Suppressor macrophage (primary cell): ENCODE data around the gene RIN3.

ENCODE experiments used
- DNase-seq, 4 experiments: peaks; one replicate each; pipeline ENCODE4 v3.0.0-alpha.2; 2020 to 2022

Gene RIN3

DNA sequence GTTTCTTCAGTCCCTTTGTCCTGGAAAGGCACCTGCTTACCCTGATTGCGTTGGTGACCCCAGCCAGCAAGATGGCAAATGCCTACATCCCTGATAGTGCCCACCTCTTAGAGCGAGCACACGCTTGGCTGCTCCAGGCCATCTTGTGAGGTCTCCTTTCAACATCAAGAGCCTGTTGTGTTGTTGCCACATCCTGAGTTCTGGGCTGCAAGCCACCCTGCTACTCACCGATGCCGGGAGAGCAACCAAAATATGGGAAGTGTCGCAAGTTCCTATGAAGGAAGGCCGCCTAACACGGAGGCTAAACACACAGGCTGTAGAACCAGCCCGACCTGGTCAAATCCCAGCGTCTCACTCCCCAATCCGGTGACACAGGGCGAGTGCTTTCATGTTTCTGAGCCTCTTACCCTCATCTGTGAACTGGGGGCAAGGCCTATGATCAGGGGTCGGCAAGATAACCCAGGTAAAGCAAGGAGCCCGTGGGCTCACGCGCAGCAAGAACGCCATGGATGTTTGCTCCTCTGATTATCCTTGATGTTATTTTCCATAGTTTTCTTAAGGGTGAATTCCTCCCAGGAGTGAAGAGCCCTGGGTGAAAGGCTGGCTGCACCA lies 136.5 kb downstream of the RIN3 start:
- peak; percentile 93 to 98 (median 95) for DNase-seq

DNA sequence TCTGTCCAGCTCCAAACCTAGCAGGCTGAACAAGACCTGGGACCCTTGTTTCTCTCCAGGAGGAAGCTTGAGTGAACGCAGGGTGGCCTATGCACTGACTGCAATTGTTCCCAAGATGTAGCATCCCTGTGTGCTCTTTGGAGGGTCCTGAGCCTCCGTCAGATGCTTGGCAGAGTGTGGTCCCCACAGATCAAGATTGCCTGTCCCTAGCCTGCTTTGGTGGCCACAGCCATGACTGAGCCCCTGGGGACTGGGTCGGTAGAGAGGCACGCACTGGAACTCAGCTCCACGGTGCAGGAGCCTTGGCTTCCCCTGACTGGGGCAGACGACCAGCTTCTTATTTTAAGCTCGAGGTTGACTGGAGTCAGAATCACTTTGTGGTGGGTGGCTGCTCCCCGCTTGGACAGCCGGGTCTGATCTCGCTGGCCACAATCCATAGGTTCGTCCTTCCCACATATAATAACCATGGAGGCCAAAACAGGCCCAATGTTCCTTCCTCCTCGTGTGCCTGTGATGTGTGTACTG lies 137.1 kb downstream of the RIN3 start:
- no peak for DNase-seq

DNA sequence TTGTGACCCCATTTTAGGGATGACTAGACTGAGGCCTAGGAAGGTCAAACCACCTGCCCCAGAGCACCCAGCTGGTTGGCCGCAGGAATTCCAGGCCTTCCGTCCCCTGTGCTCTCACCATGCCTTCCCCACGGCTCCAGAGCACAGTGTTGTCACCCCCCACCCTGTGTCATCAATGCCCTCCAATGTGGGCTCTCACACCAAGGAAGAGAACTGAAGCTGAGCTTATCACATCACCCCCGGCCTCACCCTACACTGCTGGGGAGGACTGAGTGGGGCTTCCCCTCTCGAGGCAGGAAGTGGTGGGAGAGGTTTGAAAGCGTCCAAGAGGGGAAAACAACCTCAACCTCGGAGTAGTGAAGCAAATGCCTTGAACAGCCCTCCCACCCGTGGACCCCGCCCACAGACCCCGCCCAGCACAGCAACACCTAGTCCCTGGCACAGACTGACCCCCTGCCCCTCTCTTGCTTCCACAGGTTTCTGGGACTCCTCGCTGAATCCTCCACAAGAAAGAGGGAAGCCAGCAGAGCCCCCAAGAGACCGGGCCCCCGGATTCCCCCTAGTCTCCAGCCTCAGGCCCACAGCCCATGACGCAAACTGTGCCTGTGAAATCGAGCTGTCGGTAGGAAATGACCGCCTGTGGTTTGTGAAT lies 137.7 kb downstream of the RIN3 start:
- DNase-seq, result peak; percentile 92 to 97 (median 93)

DNA sequence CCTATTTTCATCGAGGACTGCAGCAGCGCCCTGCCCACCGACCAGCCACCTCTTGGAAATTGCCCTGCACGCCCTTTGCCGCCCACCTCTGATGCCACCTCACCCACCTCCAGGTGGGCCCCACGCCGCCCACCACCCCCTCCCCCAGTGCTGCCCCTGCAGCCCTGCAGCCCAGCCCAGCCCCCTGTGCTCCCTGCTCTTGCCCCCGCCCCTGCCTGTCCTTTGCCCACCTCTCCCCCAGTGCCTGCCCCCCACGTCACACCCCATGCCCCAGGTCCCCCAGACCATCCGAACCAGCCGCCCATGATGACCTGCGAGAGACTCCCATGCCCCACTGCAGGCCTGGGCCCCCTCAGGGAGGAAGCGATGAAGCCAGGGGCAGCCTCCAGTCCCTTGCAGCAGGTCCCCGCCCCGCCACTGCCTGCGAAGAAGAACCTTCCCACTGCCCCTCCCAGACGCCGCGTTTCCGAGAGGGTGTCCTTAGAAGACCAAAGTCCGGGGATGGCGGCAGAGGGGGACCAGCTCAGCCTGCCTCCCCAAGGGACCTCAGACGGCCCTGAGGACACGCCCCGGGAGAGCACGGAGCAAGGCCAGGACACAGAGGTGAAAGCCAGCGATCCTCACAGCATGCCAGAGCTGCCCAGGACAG lies 138.3 kb downstream of the RIN3 start:
- DNase-seq, result peak; percentile 87 to 93 (median 92)

DNA sequence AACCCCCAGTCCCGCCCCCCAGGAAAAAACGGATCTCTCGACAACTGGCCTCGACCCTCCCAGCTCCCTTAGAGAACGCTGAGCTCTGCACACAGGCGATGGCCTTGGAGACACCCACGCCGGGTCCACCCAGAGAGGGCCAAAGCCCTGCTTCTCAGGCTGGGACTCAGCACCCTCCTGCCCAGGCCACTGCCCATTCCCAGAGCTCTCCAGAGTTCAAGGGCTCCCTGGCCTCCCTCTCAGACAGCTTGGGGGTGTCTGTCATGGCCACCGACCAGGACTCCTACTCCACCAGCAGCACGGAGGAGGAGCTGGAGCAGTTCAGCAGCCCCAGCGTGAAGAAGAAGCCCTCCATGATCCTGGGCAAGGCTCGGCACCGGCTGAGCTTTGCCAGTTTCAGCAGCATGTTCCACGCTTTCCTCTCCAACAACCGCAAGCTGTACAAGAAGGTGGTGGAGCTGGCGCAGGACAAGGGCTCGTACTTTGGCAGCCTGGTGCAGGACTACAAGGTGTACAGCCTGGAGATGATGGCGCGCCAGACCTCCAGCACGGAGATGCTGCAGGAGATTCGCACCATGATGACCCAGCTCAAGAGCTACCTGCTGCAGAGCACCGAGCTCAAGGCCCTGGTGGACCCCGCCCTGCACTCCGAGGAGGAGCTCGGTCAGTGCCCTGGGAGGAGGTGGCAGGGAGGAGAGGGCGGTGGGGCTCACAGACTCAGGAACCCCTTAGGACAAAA lies 139.0 kb downstream of the RIN3 start:
- peak; percentile 78 to 87 (median 84) for DNase-seq

DNA sequence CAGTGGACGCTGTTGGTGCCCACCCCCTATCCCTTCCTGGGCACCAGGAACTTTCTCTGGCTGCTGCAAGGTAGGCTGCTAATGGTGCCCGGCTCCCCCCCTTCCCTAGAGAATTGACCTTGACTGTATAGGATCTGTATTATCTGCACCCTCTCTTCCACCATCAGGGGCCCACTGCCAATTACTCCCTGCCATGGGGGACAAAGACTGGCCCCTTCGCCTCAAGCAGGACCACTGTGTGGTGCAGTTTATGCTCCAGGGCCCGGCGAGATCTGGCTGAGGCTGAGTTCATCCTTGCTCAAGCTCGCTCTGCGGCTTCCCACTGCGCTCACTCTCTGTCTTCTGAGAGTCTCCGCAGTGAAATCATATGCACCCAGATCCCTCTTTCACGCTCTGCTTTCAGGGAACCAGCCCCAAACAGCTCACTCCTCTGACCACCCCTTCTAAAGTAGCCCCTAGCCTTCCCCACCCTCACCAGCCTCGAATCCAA lies 139.6 kb downstream of the RIN3 start:
- peak; percentile 60 to 79 (median 72) for DNase-seq

DNA sequence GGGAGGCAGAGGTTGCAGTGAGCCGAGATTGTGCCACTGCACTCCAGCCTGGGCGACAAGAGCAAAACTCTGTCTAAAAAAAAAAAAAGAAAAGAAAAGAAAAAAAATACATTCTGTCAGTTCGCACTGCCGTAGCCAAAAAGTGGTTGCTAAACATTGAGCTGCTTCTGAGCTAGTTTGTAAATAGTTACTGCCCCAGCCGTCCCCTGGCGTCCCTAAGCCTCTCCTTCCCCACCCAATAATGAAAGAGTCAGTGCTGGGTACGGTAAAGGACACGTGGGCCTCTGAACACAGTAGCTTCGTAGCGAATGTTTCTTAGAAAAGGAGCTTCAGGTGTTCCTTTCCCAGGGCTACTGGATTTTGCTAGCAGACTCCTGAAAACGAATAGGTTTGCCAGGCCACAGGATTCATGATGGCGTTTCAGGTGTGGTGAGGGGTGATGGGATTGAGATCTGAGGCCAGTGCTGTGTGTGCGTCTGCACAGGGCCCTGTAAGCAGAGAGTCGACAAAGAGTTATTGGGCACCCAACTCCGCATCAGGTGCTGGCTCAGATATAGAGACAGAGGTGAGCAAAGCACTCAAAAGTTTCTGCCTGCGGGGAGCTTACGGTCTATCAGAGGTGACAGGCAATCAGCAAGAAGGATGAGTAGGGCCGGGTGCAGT lies 140.8 kb downstream of the RIN3 start:
- DNase-seq, result peak in 2 of 4 experiments; percentile 44 to 51

DNA sequence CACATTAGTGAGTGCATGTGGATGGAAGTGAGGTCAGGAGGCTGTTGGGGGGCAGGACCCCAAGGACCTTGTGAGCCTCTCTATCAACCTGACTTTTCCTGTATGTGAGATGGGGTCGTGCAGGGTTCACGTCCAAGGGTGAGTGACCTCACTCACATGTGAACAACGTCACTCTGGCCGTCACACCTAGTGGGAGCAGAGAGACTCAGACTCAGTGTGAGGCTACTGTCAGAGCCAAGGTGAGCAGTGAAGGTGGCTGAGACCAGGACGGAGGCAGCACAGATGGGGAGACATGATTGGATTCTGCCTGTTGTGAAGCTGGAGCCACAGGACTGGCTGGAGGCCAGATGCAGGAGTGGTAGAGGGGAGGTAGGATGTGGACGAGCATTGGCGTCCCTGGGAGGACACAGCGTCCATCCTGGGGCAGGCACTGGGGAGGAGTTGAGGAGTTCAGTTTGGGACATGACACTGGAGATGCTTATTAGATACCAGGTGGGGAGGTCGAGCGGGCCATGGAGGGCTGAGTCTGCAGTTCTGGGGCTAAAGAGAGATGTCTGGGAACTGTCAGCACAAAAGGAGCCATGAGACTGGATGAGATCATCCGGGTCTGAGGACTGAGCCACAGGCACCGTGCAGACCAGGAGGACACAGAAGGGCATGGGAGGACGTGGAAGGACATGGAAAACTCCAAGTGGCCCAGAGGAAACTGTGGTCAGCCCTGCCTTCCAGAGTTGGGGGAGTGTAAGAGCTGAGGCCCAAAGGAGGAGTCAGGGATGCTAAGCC lies 142.0 kb downstream of the RIN3 start:
- DNase-seq, result peak; percentile 86 to 94 (median 88)

DNA sequence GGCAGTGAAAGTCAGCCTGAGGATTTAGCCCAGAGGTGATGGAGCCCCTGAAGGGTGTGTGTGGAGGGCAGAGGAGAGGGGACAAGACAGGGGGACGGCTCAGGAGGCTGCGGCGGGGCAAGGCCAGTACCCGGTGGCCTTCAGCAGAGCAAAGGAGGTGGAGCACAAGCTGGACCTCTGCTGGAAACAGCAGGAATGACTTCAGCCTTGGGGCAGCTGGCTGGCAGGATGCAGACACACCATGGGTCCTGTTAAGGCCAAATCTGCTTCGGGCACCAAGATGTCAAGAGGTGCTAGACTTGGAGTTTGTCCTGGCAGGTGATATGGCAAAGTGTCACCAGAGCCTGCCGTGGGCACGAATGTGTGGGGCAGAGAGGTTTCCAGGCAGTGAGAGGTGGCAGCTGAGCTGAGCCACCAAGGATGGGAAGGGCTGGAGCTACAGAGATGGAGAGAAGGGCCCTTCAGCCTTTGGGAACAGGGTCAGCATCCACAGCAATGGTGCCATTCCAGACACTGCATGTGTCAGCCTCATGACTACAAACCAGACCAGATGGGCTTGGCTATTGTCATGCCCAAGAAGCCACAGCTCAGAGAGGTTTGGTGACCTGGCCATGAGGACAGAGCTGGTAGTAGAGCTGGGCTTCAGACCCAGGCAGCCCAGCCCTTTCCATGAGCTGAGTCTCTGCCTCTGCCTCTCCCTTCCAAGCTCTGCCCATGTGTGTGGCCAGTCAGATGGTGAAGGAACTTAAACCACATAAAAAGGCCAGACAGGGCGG lies 142.9 kb downstream of the RIN3 start:
- peak in 3 of 4 experiments; percentile 57 to 70 (median 69) for DNase-seq

DNA sequence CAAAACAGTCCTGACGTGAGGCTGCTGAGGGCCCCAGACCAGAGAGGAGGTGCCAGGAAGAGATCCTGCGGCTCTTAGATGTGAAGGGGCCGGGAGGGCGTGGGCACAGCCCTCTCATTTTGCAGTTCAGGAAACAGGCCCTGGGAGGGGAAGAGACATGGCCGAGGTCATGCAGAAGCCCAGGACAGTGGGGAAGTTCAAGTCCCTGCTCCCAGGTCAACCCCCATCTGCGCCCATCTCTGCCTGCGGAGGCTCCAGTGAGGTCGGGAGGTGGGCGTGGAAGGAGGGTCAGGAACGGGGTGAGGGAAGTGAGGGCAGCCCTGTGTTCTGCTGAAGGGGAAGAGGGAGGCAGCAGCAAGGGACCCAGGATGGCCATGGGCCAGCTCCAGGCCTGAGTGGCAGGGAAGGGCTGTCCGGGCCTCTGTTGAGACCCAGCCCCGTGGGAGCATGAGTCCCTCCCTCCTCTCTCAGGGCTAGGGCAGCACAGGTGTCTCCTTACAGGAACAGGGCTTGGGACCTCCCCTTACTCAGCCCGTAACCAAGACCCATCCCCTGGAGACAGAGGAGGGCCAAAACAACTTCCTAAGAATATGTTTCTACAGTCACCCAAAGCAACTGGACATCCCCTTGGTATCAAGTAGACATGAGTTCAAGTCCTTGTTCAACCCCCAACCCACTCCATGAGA lies 144.0 kb downstream of the RIN3 start:
- peak; percentile 96 to 99 (median 98) for DNase-seq

DNA sequence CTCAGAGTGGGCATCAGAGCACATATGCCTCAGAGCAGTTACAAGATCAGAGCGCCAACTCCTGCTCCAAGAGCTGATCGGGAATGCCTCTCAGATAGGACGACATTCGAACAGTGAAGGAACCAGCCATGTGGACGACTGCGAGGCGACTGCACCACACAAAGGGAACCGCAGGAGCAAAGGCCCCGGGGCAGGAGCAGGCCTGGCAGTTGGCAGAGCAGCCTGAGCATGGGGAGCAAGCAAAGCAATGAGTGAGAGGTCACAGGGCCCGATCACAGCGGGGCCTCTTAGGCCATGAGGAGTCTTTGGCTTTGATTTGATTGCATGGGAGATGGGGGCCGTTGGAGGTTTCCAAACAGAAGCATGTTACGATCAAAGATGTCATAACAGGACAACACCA lies 144.6 kb downstream of the RIN3 start:
- DNase-seq, result no peak

DNA sequence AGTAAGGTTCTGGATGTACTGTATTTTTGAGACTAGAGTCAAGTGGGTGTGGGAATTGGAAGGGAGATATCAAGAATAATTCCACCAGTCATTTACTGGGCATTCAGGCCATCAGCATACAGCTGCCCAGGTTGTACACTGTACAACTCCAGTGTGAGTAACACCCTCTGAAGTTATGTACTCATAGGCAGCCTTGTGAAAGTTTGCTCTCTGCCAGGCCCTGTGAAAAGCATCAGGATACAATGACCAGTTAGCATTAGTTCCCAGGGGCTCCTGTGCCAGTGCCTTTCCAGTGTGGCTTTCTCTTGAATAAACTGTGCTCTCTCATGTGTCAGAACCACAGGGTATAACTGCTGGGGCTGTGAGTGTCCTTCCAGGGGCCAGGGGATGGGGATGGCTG lies 145.1 kb downstream of the RIN3 start:
- peak in 2 of 4 experiments; percentile 28 to 52 for DNase-seq

DNA sequence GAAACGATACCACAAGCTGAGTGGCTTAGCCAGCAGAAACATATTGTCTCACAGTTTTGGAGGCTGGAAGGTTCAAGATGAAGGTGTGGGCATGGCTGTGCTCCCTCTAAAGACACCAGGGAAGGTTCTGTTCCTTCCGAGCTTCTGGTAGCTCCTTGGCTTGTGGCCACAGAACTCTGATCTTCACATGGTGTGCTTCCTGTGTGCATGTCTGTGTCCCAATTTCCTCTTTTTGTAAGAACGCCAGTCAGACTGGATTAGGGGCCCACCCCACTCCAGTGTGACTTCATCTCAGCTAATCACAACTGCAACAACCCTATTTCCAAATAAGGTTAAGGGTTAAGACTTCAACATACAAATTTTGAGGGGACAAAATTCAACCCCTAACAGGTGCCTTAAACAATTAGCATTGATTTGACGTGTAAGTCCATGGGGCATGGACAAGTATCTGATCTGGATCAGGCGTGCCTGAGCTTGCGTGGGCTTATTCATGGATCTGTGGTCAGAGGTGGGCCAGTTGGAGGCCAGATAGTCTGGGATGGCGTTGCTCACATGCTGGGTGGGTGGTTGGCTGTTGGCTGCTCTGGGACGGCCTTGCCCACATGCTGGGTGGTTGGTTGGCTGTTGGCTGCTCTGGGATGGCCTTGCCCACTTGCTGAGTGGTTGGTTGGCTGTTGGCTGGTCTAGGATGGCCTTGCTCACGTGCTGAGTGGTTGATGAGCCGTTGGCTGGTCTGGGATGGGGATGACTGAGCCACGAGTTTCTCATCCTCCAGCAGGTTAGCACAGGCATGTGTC lies 146.4 kb downstream of the RIN3 start:
- peak; percentile 91 to 98 (median 94) for DNase-seq

DNA sequence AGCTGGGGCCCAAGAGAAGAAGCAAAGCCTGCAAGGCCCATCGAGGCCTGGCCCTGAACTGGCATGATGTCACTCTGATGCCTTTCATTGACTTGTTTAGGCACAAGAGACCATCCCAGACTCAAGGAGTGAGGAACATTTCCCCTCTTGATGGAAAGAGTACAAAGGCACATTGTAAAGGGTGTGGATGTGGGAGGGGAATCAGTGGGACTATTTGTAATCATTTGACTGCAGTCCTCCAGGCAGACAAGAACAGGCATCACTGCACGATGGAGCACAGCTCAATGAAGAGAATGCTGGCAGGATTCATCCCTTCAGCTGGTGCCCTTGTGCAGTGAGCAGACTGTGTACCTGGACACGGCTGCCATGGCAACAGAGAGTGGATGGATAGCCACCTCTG lies 147.0 kb downstream of the RIN3 start:
- no peak for DNase-seq

DNA sequence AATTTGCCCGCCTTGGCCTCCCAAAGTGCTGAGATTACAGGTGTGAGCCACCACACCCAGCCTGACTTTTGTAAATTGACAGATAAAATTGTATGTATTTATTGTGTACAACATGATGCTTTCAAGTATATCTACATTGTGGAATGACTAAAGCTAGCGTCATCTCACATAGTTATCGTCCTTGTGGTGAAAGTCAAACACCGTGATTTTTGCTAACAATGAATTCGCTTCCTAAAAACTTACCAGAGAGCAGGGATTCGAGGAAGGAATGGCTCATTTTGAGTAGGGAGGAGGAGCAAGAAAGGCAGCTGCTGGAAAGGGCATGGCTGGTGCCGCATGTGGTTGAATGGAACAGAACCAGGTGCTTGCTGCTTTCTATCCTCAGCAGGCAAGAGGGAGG lies 149.5 kb downstream of the RIN3 start:
- DNase-seq, result no peak

DNA sequence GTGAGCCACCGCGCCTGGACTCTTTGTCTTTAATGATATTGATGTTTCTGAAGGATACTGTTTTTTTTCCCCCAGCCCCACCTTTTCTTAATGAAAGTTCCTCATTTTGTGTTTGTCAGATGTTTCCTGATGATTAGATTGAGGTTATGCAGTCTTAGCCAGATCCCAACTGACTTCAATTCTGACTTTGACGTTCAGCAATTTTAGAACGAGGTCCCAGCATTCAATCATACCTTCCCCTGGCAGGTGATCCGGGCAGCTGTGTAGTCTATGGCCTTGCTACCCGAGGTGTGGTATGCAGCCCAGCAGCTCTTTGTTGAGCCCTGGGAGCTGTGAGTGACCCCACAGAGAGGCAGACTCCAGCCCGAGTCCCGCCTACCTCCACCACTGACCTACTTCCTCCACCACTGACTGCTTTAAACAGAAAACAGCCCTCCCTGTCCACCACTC lies 152.1 kb downstream of the RIN3 start:
- DNase-seq, result peak; percentile 63 to 78 (median 76)

DNA sequence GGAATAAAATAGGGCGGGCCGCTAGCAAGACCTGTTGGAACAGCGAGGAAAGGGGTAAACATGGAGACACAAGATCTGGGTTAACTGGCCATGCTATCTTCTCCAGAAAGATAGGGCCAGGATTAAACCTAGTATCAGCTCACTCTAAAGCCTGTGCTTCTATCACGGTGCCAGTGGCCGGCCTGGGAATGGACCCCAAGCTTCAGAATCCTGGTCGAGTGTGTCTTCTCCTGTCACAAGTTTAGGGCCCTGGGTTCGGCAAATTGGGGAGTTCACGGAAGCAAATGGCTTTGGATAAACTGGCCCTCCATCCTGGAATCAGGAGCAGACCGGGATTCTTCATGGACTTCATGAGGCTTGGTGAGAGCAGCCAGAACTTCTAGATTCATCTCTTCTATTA lies 152.7 kb downstream of the RIN3 start:
- DNase-seq, result no peak

DNA sequence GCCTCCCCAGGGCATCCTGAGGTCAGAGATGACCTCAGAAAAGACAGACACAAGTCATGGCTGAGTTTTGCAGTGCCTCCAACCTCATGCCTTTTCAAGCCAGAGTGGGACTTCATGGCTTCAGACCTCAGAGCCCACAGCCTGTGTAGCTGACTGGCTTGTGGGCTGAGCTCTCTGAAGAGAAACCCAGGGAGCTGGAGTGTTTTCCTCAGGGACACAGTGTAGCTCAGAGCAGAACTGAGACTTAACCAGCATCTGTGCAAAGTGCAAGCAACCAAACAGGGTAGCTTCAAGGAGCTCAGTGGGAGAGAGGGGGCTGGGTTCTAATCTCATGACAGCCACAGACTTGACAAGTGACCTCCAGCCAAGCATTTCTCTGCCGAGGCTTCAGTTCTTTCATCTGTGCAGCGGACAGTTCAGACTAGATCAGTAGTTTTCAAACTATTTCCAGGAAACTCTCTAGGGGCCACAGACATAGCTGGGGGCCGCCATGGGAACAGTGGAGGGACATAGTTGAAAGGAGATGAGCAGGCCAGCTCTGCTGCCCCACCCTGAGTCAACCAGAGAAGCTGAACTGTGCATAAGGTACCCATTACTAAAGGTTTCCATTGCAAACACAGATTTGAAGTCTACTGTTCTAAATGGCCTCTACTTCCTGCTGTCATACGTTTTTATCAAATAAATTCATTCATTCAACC lies 154.8 kb downstream of the RIN3 start:
- DNase-seq, result peak in 1 of 4 experiments; percentile 2
